Epithelial cell of prostate (primary cell): ENCODE data around the gene ASAP3.
A peak's percentile ranks its signal among the peaks of the same experiment; 100 is the strongest.
"Not testable (repeated sequence)": the region's sequence is repeated elsewhere in the genome, so short reads cannot be mapped to it uniquely, and the experiment has no call there.

ENCODE experiments used
- DNase-seq: peaks from one replicate; pipeline ENCODE4 v3.0.0-alpha.2; 2011; ENCODE audit warnings: low read depth, low spot score
- H3K27ac ChIP-seq: fragments of 450-650 bp; 2 replicates; pipeline ENCODE4 v1.5.1; 2017; ENCODE audit warnings: mild to moderate bottlenecking

The ASAP3 gene

GRCh38 chr1:23515905-23516304, 31.9 kb upstream of the ASAP3 start:
- no peak for DNase-seq
- no peak overlapping the region for H3K27ac ChIP-seq

DNA sequence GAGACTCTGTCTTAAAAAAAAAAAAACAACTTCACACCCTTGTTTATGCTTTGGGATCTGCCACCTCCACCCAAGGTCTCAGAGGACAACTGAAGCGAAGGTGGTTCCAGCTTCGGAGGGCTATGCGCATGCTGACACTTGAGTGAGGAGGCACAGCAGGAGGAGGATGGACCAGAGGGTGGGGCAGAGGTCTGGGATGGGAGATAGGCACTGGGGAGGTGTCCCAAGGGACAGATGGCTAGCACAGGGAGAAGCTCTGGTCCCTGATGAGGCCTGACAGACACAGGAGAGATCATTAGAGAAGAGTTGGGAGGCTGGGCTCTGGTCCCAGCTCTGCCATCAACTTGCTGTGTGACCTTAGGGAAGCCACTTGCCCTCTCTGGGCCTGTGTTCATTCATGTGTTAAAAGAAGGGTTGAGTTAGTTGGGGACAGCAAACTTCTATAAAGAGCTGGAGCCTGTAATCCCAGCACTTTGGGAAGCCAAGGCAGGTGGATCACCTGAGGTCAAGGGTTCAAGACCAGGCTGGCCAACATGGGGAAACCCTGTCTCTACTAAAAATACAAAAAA, 30.2 kb upstream of the ASAP3 start:
- no peak overlapping the region for H3K27ac ChIP-seq
- no peak for DNase-seq

- no peak for DNase-seq
- H3K27ac ChIP-seq: no peak overlapping the region
Observed at GRCh38 chr1:23509896-23510295, 25.9 kb upstream of the ASAP3 start.

DNA sequence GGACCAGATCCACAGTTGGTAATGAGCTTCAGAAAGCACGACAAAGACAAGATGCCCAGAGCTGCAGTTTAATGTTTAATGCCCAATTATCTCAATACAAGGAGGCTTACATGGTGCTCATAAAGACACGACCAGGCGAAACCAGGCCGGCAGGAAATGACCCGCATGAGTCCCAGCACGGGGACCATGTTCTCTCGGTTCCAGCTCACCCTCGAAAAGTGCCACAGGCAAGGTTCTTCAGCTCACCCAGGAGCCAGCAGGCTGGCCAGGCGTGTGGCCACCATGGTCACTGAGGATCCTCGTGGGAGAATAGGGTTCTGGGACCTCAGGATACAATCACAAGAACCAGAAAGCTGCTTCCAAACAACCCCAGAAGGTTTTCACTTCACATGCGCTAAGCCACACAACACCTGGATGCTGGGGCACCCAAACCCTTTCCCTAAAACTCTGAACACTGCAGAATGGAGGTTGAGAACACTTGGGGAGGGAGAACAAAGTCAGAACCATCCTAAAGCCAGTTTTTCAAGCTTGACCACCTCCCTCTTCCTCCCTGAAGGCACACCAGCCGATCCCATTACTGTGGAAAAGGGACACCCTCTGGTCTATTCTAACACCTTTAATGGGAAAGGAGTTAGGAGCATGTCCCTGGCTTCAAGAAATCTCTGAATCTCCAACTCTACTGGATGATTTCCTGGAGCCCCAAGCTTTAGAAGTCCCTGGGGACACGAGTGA, 22.6 kb upstream of the ASAP3 start:
- no peak overlapping the region for H3K27ac ChIP-seq
- DNase-seq: no peak

GRCh38 chr1:23505851-23506250, 21.9 kb upstream of the ASAP3 start:
- H3K27ac ChIP-seq: no peak overlapping the region
- DNase-seq: no peak

GRCh38 chr1:23504156-23504555, 20.2 kb upstream of the ASAP3 start:
- not testable (repeated sequence) for H3K27ac ChIP-seq, DNase-seq

DNA sequence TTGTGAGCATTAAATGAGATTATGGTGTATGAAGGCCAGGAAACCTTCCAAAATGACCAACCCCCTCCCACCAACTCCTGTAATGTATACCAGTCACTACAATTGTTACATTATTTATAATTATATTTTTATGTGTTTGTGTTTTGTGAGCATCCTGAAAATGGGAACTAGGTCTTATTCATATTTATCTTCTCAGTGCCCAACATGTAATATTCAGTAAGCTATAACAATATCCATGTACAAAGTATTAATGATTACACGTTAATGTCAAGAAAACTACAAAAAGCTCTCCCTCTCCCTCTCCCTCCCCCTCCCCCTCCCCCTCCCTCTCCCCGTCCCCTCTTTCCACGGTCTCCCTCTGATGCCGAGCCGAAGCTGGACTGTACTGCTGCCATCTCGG, 19.0 kb upstream of the ASAP3 start:
- H3K27ac ChIP-seq: no peak overlapping the region
- DNase-seq: no peak

DNA sequence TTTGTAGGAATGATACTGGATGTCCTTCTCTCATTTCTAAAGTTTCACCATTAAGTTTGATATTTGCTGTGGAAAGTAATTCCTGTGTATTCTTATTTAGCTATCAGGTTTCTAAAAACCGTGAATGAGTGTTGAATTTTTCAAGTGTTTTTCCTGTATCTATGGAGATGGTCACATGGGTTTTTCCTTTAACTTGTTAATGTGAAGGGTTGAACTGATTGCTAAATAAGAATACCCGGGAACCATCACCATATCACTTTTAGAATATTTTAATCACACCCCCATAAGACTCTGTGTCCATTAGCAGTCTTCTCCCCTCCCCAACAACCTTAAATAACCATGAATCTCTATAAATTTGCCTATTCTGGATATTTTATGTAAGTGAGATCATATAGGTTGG, 16.5 kb upstream of the ASAP3 start:
- no peak overlapping the region for H3K27ac ChIP-seq
- DNase-seq: no peak

- H3K27ac ChIP-seq: no peak overlapping the region
- DNase-seq: no peak
Observed at GRCh38 chr1:23497777-23498439, 13.9 kb upstream of the ASAP3 start.

- H3K27ac ChIP-seq: no peak overlapping the region
Observed at GRCh38 chr1:23496490-23497181, 12.7 kb upstream of the ASAP3 start.

GRCh38 chr1:23494836-23495235, 10.9 kb upstream of the ASAP3 start:
- not testable (repeated sequence) for H3K27ac ChIP-seq, DNase-seq

More at GRCh38 chr1:23496490-23497181, 12.7 kb upstream of the ASAP3 start:
- no peak for DNase-seq

DNA sequence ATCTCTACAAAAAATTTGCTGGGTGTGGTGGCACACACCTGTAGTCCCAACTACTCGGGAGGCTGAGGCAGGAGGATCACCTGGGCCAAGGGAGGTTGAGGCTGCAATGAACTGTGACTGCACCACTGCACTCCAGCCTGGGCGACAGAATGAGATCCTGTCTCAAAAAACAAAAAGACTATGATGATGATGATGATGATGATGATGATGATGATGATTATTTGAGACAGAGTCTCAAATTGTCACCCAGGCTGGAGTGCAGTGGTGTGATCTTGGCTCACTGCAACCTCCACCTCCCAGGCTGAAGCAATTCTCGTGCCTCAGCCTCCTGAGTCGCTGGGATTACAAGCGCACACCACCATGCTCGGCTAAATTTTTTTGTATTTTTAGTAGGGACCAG, 8.8 kb upstream of the ASAP3 start:
- not testable (repeated sequence) for DNase-seq

GRCh38 chr1:23492132-23492720, 8.2 kb upstream of the ASAP3 start:
- no peak for DNase-seq

More for the DNA sequence above, 8.8 kb upstream of the ASAP3 start:
- H3K27ac ChIP-seq: not testable (repeated sequence)

DNA sequence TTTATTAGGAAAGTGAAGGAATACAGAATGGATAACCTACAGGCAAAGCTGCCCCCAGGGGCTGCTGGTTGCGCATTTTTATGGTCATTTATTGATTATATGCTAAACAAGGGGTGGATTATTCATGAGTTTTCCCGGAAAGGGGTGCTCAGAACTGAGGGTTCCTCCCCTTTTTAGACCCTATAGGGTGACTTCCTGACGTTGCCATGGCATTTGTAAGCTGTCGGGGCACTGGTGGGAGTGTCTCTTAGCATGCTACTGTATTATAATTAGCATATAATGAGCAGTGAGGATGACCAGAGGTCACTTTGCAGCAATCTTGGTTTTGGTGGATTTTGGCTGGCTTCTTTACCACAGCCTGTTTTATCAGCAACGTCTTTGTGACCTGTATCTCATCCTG, 5.9 kb upstream of the ASAP3 start:
- H3K27ac ChIP-seq: no peak overlapping the region
- DNase-seq: no peak

More at GRCh38 chr1:23492132-23492720, 8.2 kb upstream of the ASAP3 start:
- H3K27ac ChIP-seq: no peak overlapping the region

GRCh38 chr1:23485002-23485332, 988 bp upstream of the ASAP3 start:
- DNase-seq: no peak
- no peak overlapping the region for H3K27ac ChIP-seq

- peak; percentile 50 for DNase-seq
- no peak overlapping the region for H3K27ac ChIP-seq
Observed at GRCh38 chr1:23484253-23485001, 448 bp upstream of the ASAP3 start.

- DNase-seq: no peak
- H3K27ac ChIP-seq: no peak overlapping the region
Observed at GRCh38 chr1:23481904-23482303, 2.1 kb downstream of the ASAP3 start.

DNA sequence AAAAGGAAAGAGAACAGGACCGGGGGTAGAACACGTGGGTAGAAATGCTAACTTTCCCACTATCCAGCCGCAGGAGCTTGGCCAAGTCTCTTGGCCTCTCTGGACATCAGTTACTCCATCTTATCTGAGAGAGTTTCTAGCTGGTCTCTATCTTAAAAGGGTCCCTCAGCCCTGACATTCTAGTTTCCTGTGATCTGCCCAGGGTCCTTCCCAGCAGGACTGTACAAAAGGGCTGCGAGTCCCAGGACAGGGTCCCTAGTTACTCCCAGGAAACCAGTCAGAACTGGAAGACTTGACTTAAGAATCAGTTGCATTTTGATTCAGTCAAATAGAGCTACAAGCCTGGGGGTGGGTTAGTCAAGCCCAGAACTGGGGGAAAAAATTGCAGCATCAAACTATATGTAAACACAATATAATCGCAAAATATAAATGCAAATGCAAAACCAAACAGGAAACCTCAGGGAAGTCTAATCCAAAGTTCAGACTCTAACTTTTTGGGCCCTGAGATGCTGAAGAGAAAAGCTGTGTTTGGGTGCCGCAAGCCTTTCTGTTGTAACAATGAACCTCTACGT, 2.9 kb downstream of the ASAP3 start:
- no peak overlapping the region for H3K27ac ChIP-seq
- DNase-seq: no peak

GRCh38 chr1:23480187-23481025, 3.6 kb downstream of the ASAP3 start:
- no peak overlapping the region for H3K27ac ChIP-seq
- no peak for DNase-seq
